ENCODE results near the gene SAMMSON.

GRCh38 chr3:70112751-70113150, 113.2 kb downstream of the SAMMSON start:
- no peak for TF ChIP-seq POLR2AphosphoS5 (IDR thresholded peaks at IDR 0.05; ENCODE audit: low read depth, low read length)
- no peak for TF ChIP-seq REST (IDR thresholded peaks at IDR 0.05; ENCODE audit: insufficient read depth in 1 of 2, low read depth in 2 of 2, low read length in 2 of 2)
- no peak for TF ChIP-seq TAF1 (IDR thresholded peaks at IDR 0.05; ENCODE audit: borderline replicate concordance, insufficient read depth, low read length)
- no peak for TF ChIP-seq FOXP2 (optimal IDR thresholded peaks at IDR 0.05; ENCODE audit: borderline replicate concordance, extremely low read depth, extremely low read length, insufficient read depth)
